NB4 (cell line): Measurements from ENCODE around the gene DAW1.

Experiments
- MYC ChIP-seq: IDR thresholded peaks from 2 replicates; pipeline ENCODE4 v1.6.1; 2011; ENCODE audit warnings: low read depth, low read length
- POLR2A ChIP-seq: IDR thresholded peaks from 2 replicates; pipeline ENCODE4 v1.6.1; 2011; ENCODE audit warnings: mild to moderate bottlenecking; ENCODE audit not compliant: insufficient read length; ENCODE audit errors: extremely low read depth
- TF ChIP-seq, protein P1 (sequence below): IDR thresholded peaks from one replicate; pipeline ENCODE4 v1.5.1; 2012; ENCODE audit warnings: low read depth, low read length

GRCh38 chr2:227889336-227889735 lies 17.9 kb downstream of the DAW1 start:
- TF ChIP-seq, protein P1, sequence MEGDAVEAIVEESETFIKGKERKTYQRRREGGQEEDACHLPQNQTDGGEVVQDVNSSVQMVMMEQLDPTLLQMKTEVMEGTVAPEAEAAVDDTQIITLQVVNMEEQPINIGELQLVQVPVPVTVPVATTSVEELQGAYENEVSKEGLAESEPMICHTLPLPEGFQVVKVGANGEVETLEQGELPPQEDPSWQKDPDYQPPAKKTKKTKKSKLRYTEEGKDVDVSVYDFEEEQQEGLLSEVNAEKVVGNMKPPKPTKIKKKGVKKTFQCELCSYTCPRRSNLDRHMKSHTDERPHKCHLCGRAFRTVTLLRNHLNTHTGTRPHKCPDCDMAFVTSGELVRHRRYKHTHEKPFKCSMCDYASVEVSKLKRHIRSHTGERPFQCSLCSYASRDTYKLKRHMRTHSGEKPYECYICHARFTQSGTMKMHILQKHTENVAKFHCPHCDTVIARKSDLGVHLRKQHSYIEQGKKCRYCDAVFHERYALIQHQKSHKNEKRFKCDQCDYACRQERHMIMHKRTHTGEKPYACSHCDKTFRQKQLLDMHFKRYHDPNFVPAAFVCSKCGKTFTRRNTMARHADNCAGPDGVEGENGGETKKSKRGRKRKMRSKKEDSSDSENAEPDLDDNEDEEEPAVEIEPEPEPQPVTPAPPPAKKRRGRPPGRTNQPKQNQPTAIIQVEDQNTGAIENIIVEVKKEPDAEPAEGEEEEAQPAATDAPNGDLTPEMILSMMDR: no peak
- TF ChIP-seq MYC: no peak
- TF ChIP-seq POLR2A: no peak
